ENCODE measurements around the gene ARHGAP10. TPM values are rescaled to one million over a fixed set of nuclear protein-coding genes. Genes with fewer than 3 reads are reported as not detected.
"Not testable (repeated sequence)": the region's sequence is repeated elsewhere in the genome, so short reads cannot be mapped to it uniquely, and the experiment has no call there.

ARHGAP10 gene
- total RNA-seq, 1 experiment from 2014 or later, result 9.0 TPM

GRCh38 chr4:148081745-148082144, 349.9 kb downstream of the ARHGAP10 start:
- Histone ChIP-seq H3F3A (ENCODE audit: low read length, unreplicated experiment) (no peaks in the 10 kb centered on the region), H3K36me3 (ENCODE audit: low read depth, low read length) (no peaks in the 10 kb centered on the region), H3K9me3 (ENCODE audit: low read length) (no peaks in the 10 kb centered on the region), H3K27me3 (ENCODE audit: low read length) (no peaks in the 10 kb centered on the region), H3K4me3 (ENCODE audit: low read length) (no peak overlapping the region), H3K79me2 (ENCODE audit: low read length) (no peaks in the 10 kb centered on the region), H4K20me1 (ENCODE audit: low read length) (no peaks in the 10 kb centered on the region), H3K9me2 (replicated peaks; ENCODE audit: low read length) (no peaks in the 10 kb centered on the region), H3K27ac (ENCODE audit: low read length) (no peak overlapping the region), H2AFZ (ENCODE audit: low read length) (no peak overlapping the region), H3K9ac (ENCODE audit: low read length) (no peak overlapping the region), H3K4me1 (ENCODE audit: insufficient read depth, low read length) (no peaks in the 10 kb centered on the region), H3K4me2 (ENCODE audit: low read length) (no peak overlapping the region)
- TF ChIP-seq CTCF (conservative IDR thresholded peaks at IDR 0.05; ENCODE audit: low read depth, low read length), result no peak
- no peak for TF ChIP-seq EZH2phosphoT487 (IDR thresholded peaks at IDR 0.05; ENCODE audit: borderline replicate concordance, low read length)
- TF ChIP-seq EZH2 (IDR thresholded peaks at IDR 0.05; ENCODE audit: low read length, unreplicated experiment), result no peak
- CTCF ChIA-PET, result no interaction called here
- BruUV-seq (replicated peaks), result no TSS peak
- ATAC-seq (no peak), DNase-seq (no peak)
- POLR2A ChIA-PET (ENCODE audit: unreplicated experiment), result no interaction called here
- intact Hi-C loops (cut with micrococcal nuclease), result no loop called here

- H2AFZ ChIP-seq (ENCODE audit: low read length); H3K9me2 ChIP-seq (replicated peaks; ENCODE audit: low read length); H3K27me3 ChIP-seq (ENCODE audit: low read length); H3K4me2 ChIP-seq (ENCODE audit: low read length); H3K79me2 ChIP-seq (ENCODE audit: low read length); H4K20me1 ChIP-seq (ENCODE audit: low read length); BruUV-seq (replicated peaks); ATAC-seq; H3K4me1 ChIP-seq (ENCODE audit: insufficient read depth, low read length); POLR2A ChIA-PET (ENCODE audit: unreplicated experiment); H3K9me3 ChIP-seq (ENCODE audit: low read length); H3K4me3 ChIP-seq (ENCODE audit: low read length); H3F3A ChIP-seq (ENCODE audit: low read length, unreplicated experiment); intact Hi-C loops (cut with micrococcal nuclease); CTCF ChIA-PET; H3K9ac ChIP-seq (ENCODE audit: low read length); DNase-seq; H3K36me3 ChIP-seq (ENCODE audit: low read depth, low read length); H3K27ac ChIP-seq (ENCODE audit: low read length): not testable (repeated sequence)
Observed at GRCh38 chr4:148083073-148083472, 351.2 kb downstream of the ARHGAP10 start.

- Histone ChIP-seq H3K4me1 (ENCODE audit: insufficient read depth, low read length) (no peaks in the 10 kb centered on the region), H3K27ac (ENCODE audit: low read length) (no peak overlapping the region), H3F3A (ENCODE audit: low read length, unreplicated experiment) (no peaks in the 10 kb centered on the region), H2AFZ (ENCODE audit: low read length) (no peak overlapping the region), H3K9me3 (ENCODE audit: low read length) (no peaks in the 10 kb centered on the region), H3K79me2 (ENCODE audit: low read length) (no peaks in the 10 kb centered on the region), H3K27me3 (ENCODE audit: low read length) (no peaks in the 10 kb centered on the region), H3K36me3 (ENCODE audit: low read depth, low read length) (no peaks in the 10 kb centered on the region), H3K4me2 (ENCODE audit: low read length) (no peak overlapping the region), H3K4me3 (ENCODE audit: low read length) (no peak overlapping the region), H4K20me1 (ENCODE audit: low read length) (no peaks in the 10 kb centered on the region), H3K9ac (ENCODE audit: low read length) (no peak overlapping the region), H3K9me2 (replicated peaks; ENCODE audit: low read length) (no peaks in the 10 kb centered on the region)
- ChIA-PET CTCF (no interaction called here), POLR2A (ENCODE audit: unreplicated experiment) (no interaction called here)
- BruUV-seq (replicated peaks), result no TSS peak
- DNase-seq (no peak), ATAC-seq (no peak)
- intact Hi-C loops (cut with micrococcal nuclease), result no loop called here
- no peak for TF ChIP-seq EZH2phosphoT487 (IDR thresholded peaks at IDR 0.05; ENCODE audit: borderline replicate concordance, low read length)
- TF ChIP-seq CTCF (conservative IDR thresholded peaks at IDR 0.05; ENCODE audit: low read depth, low read length), result no peak
- TF ChIP-seq EZH2 (IDR thresholded peaks at IDR 0.05; ENCODE audit: low read length, unreplicated experiment), result no peak
Observed at GRCh38 chr4:148089624-148090023, 357.7 kb downstream of the ARHGAP10 start.
